ENCODE measurements around the gene NANOS3. TPM values are rescaled to one million over a fixed set of nuclear protein-coding genes. Genes with fewer than 3 reads are reported as not detected.

The NANOS3 gene
- total and polyA plus RNA-seq, 2 donors = 1.4 to 2.6 TPM

Other genes with a start within 250 kb of the NANOS3 start
- gene MRI1, start 112.6 kb upstream of the NANOS3 start, total RNA-seq = 30.2 TPM
- 36.3 TPM for gene MRI1, start 112.6 kb upstream of the NANOS3 start, polyA plus RNA-seq
- 185 TPM for gene C19orf53, start 102.7 kb upstream of the NANOS3 start, total RNA-seq
- 163 TPM for gene C19orf53, start 102.7 kb upstream of the NANOS3 start, polyA plus RNA-seq
- 1.7 TPM for gene ZSWIM4, start 81.7 kb upstream of the NANOS3 start, total RNA-seq
- gene ZSWIM4, start 81.7 kb upstream of the NANOS3 start, polyA plus RNA-seq = 3.3 TPM
- 1.5 TPM for gene BRME1, start 29.0 kb downstream of the NANOS3 start, total RNA-seq
- 2.0 TPM for gene BRME1, start 29.0 kb downstream of the NANOS3 start, polyA plus RNA-seq
- 5.8 TPM for gene CC2D1A, start 29.1 kb downstream of the NANOS3 start, total RNA-seq
- gene CC2D1A, start 29.1 kb downstream of the NANOS3 start, polyA plus RNA-seq = 26.7 TPM
- gene PODNL1, start 61.3 kb downstream of the NANOS3 start, total RNA-seq = 0.09 TPM
- gene PODNL1, start 61.3 kb downstream of the NANOS3 start, polyA plus RNA-seq = 0.94 TPM
- gene DCAF15, start 75.4 kb downstream of the NANOS3 start, total RNA-seq = 24.0 TPM
- gene DCAF15, start 75.4 kb downstream of the NANOS3 start, polyA plus RNA-seq = 95.4 TPM
- gene RFX1, start 129.2 kb downstream of the NANOS3 start, total RNA-seq = 1.2 TPM
- 5.7 TPM for gene RFX1, start 129.2 kb downstream of the NANOS3 start, polyA plus RNA-seq
- not detected for gene RLN3, start 151.0 kb downstream of the NANOS3 start, total RNA-seq
- gene RLN3, start 151.0 kb downstream of the NANOS3 start, polyA plus RNA-seq = 0.18 TPM
- gene IL27RA, start 154.6 kb downstream of the NANOS3 start, total RNA-seq = 37.6 TPM
- 19.1 TPM for gene IL27RA, start 154.6 kb downstream of the NANOS3 start, polyA plus RNA-seq
- not detected for gene PALM3, start 184.9 kb downstream of the NANOS3 start, total RNA-seq
- 0.18 TPM for gene PALM3, start 184.9 kb downstream of the NANOS3 start, polyA plus RNA-seq
- 0.94 TPM for gene MISP3, start 195.7 kb downstream of the NANOS3 start, total RNA-seq
- gene MISP3, start 195.7 kb downstream of the NANOS3 start, polyA plus RNA-seq = 2.9 TPM
- not detected for gene C19orf67, start 208.6 kb downstream of the NANOS3 start, total RNA-seq
- 0.18 TPM for gene C19orf67, start 208.6 kb downstream of the NANOS3 start, polyA plus RNA-seq
- 44.9 TPM for gene SAMD1, start 213.6 kb downstream of the NANOS3 start, total RNA-seq
- gene SAMD1, start 213.6 kb downstream of the NANOS3 start, polyA plus RNA-seq = 43.6 TPM
- 10.2 TPM for gene PRKACA, start 240.6 kb downstream of the NANOS3 start, total RNA-seq
- 36.8 TPM for gene PRKACA, start 240.6 kb downstream of the NANOS3 start, polyA plus RNA-seq

Data from thymus (tissue), 2 donors.